ENCODE data around the gene NAA40. TPM values are rescaled to one million over a fixed set of nuclear protein-coding genes. Genes with fewer than 3 reads are reported as not detected.

NAA40 gene
- total RNA-seq, 1 experiment from 2014 or later, result 44.9 TPM

GRCh38 chr11:63909591-63910506 is 29.0 kb upstream of the NAA40 start:
- Mint-ChIP-seq H3K9me3 (ENCODE audit: low read depth, unreplicated experiment) (no peaks in the 10 kb centered on the region), H3K36me3 (ENCODE audit: insufficient read depth, unreplicated experiment) (peaks cover 37% of the 10 kb centered on the region), H3K27me3 (ENCODE audit: unreplicated experiment) (peaks cover 3% of the 10 kb centered on the region), H3K27ac (ENCODE audit: unreplicated experiment) (no peak overlapping the region), H3K4me1 (ENCODE audit: low read depth, unreplicated experiment) (no peaks in the 10 kb centered on the region), H3K4me3 (ENCODE audit: low read depth, unreplicated experiment) (no peak overlapping the region)
- intact Hi-C loops (cut with micrococcal nuclease; ENCODE audit: unreplicated experiment), result no loop called here
- no TSS peak for BruUV-seq (replicated peaks)
- TF ChIP-seq CTCF (IDR thresholded peaks at IDR 0.05; ENCODE audit: unreplicated experiment), result no peak
- DNase-seq, result no peak
- CTCF ChIA-PET, result no interaction called here

GRCh38 chr11:63910675-63911074 is 28.1 kb upstream of the NAA40 start:
- H3K27ac Mint-ChIP-seq (ENCODE audit: unreplicated experiment), result no peak overlapping the region
- CTCF ChIA-PET, result no interaction called here
- H3K4me3 Mint-ChIP-seq (ENCODE audit: low read depth, unreplicated experiment), result no peak overlapping the region
- H3K36me3 Mint-ChIP-seq (ENCODE audit: insufficient read depth, unreplicated experiment), result peaks cover 37% of the 10 kb centered on the region
- no TSS peak for BruUV-seq (replicated peaks)
- H3K27me3 Mint-ChIP-seq (ENCODE audit: unreplicated experiment), result peaks cover 12% of the 10 kb centered on the region
- intact Hi-C loops (cut with micrococcal nuclease; ENCODE audit: unreplicated experiment), result no loop called here
- TF ChIP-seq CTCF (IDR thresholded peaks at IDR 0.05; ENCODE audit: unreplicated experiment), result no peak
- no peaks in the 10 kb centered on the region for H3K9me3 Mint-ChIP-seq (ENCODE audit: low read depth, unreplicated experiment)
- no peak for DNase-seq
- no peaks in the 10 kb centered on the region for H3K4me1 Mint-ChIP-seq (ENCODE audit: low read depth, unreplicated experiment)

GRCh38 chr11:63911440-63911839 is 27.4 kb upstream of the NAA40 start:
- CTCF ChIA-PET, result no interaction called here
- Mint-ChIP-seq H3K4me1 (ENCODE audit: low read depth, unreplicated experiment) (no peaks in the 10 kb centered on the region), H3K27ac (ENCODE audit: unreplicated experiment) (no peak overlapping the region)

GRCh38 chr11:63911876-63912275 is 26.9 kb upstream of the NAA40 start:
- Mint-ChIP-seq H3K27ac (ENCODE audit: unreplicated experiment) (no peak overlapping the region), H3K27me3 (ENCODE audit: unreplicated experiment) (peaks cover 24% of the 10 kb centered on the region), H3K36me3 (ENCODE audit: insufficient read depth, unreplicated experiment) (peaks cover 32% of the 10 kb centered on the region), H3K4me3 (ENCODE audit: low read depth, unreplicated experiment) (no peak overlapping the region), H3K4me1 (ENCODE audit: low read depth, unreplicated experiment) (no peaks in the 10 kb centered on the region), H3K9me3 (ENCODE audit: low read depth, unreplicated experiment) (no peaks in the 10 kb centered on the region)
- no peak for TF ChIP-seq CTCF (IDR thresholded peaks at IDR 0.05; ENCODE audit: unreplicated experiment)
- intact Hi-C loops (cut with micrococcal nuclease; ENCODE audit: unreplicated experiment), result no loop called here
- CTCF ChIA-PET, result no interaction called here
- no TSS peak for BruUV-seq (replicated peaks)
- no peak for DNase-seq

More at GRCh38 chr11:63911440-63911839, 27.4 kb upstream of the NAA40 start:
- no peak for DNase-seq
- Mint-ChIP-seq H3K27me3 (ENCODE audit: unreplicated experiment) (peaks cover 19% of the 10 kb centered on the region), H3K9me3 (ENCODE audit: low read depth, unreplicated experiment) (no peaks in the 10 kb centered on the region), H3K36me3 (ENCODE audit: insufficient read depth, unreplicated experiment) (peaks cover 33% of the 10 kb centered on the region), H3K4me3 (ENCODE audit: low read depth, unreplicated experiment) (no peak overlapping the region)
- TF ChIP-seq CTCF (IDR thresholded peaks at IDR 0.05; ENCODE audit: unreplicated experiment), result no peak
- intact Hi-C loops (cut with micrococcal nuclease; ENCODE audit: unreplicated experiment), result no loop called here
- no TSS peak for BruUV-seq (replicated peaks)

Data from Calu3 (cell line).